ENCODE results near the gene FRMD4A. TPM values are rescaled to one million over a fixed set of nuclear protein-coding genes. Genes with fewer than 3 reads are reported as not detected.

FRMD4A gene
- total RNA-seq, 1 experiment from 2014 or later, result 7.1 TPM

- no peaks in the 10 kb centered on the region for H3K9me3 ChIP-seq (ENCODE audit: low read length)
- no peak overlapping the region for H3K27ac ChIP-seq (ENCODE audit: low read length)
- no peak overlapping the region for H3K4me2 ChIP-seq (ENCODE audit: low read length)
- ATAC-seq, result no peak
- CTCF ChIA-PET, result interaction anchor here (0.6 kb wide), 1 partner anchor 298 kb away, joined by 3 read pairs; no protein-coding TSS in a partner anchor
- no peak overlapping the region for H3K4me3 ChIP-seq (ENCODE audit: low read length)
- H4K20me1 ChIP-seq (ENCODE audit: low read length), result no peaks in the 10 kb centered on the region
- DNase-seq, result no peak
- no peak overlapping the region for H3K9ac ChIP-seq (ENCODE audit: low read length)
- intact Hi-C loops (cut with micrococcal nuclease), result no loop called here
- H3K36me3 ChIP-seq (ENCODE audit: low read depth, low read length), result no peaks in the 10 kb centered on the region
- no peaks in the 10 kb centered on the region for H3F3A ChIP-seq (ENCODE audit: low read length, unreplicated experiment)
- no peak overlapping the region for H2AFZ ChIP-seq (ENCODE audit: low read length)
- BruUV-seq (replicated peaks), result no TSS peak
- no peaks in the 10 kb centered on the region for H3K79me2 ChIP-seq (ENCODE audit: low read length)
- H3K9me2 ChIP-seq (replicated peaks; ENCODE audit: low read length), result no peaks in the 10 kb centered on the region
- H3K4me1 ChIP-seq (ENCODE audit: insufficient read depth, low read length), result no peaks in the 10 kb centered on the region
- TF ChIP-seq EZH2 (IDR thresholded peaks at IDR 0.05; ENCODE audit: low read length, unreplicated experiment) (no peak), EZH2phosphoT487 (IDR thresholded peaks at IDR 0.05; ENCODE audit: borderline replicate concordance, low read length) (no peak), CTCF (conservative IDR thresholded peaks at IDR 0.05; ENCODE audit: low read depth, low read length) (no peak)
- POLR2A ChIA-PET (ENCODE audit: unreplicated experiment), result no interaction called here
- H3K27me3 ChIP-seq (ENCODE audit: low read length), result no peaks in the 10 kb centered on the region
Measured at GRCh38 chr10:13795653-13796555, 534.8 kb downstream of the FRMD4A start.

DNA sequence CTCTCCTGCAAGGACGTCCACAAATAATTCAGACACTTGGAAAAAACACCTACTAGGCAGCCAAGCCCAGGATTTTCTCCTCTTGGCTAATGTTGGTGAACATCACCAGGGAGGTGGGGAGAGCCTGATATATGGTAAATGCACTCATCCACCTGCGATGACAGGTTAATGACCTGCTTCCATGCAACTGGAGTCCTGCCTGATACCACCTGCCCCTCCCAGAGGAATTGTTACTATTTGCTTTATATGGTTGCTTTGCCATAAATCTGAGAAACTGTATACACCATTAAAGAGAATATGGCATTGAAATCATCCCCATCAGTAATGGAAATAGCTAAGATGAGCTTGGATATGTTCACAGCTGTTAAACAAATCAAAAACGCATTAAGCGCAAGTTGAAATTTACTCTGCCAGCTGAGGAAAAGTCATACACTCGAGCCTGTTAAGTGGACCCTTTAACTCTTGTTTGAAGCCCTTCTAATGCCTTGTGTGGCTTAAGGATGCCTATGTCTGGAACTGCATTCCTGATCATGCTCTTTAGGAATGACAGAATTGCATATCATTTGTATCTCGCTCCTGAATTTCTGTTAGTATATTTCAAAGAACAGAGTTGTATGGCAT is 535.6 kb downstream of the FRMD4A start:
- Histone ChIP-seq H3K4me1 (ENCODE audit: insufficient read depth, low read length) (no peaks in the 10 kb centered on the region), H3K36me3 (ENCODE audit: low read depth, low read length) (no peaks in the 10 kb centered on the region), H3F3A (ENCODE audit: low read length, unreplicated experiment) (no peaks in the 10 kb centered on the region), H3K4me3 (ENCODE audit: low read length) (no peak overlapping the region), H3K27me3 (ENCODE audit: low read length) (no peaks in the 10 kb centered on the region), H3K9me3 (ENCODE audit: low read length) (no peaks in the 10 kb centered on the region), H3K9me2 (replicated peaks; ENCODE audit: low read length) (no peaks in the 10 kb centered on the region), H3K9ac (ENCODE audit: low read length) (no peak overlapping the region), H4K20me1 (ENCODE audit: low read length) (no peaks in the 10 kb centered on the region), H3K79me2 (ENCODE audit: low read length) (no peaks in the 10 kb centered on the region), H3K4me2 (ENCODE audit: low read length) (no peak overlapping the region), H3K27ac (ENCODE audit: low read length) (no peak overlapping the region), H2AFZ (ENCODE audit: low read length) (no peak overlapping the region)
- intact Hi-C loops (cut with micrococcal nuclease), result no loop called here
- ATAC-seq, result no peak
- TF ChIP-seq EZH2phosphoT487 (IDR thresholded peaks at IDR 0.05; ENCODE audit: borderline replicate concordance, low read length), result no peak
- no peak for TF ChIP-seq EZH2 (IDR thresholded peaks at IDR 0.05; ENCODE audit: low read length, unreplicated experiment)
- no peak for TF ChIP-seq CTCF (conservative IDR thresholded peaks at IDR 0.05; ENCODE audit: low read depth, low read length)
- no TSS peak for BruUV-seq (replicated peaks)
- ChIA-PET CTCF (no interaction called here), POLR2A (ENCODE audit: unreplicated experiment) (no interaction called here)
- DNase-seq, result no peak

GRCh38 chr10:13792006-13792405 is 538.7 kb downstream of the FRMD4A start:
- ChIA-PET CTCF (no interaction called here), POLR2A (ENCODE audit: unreplicated experiment) (no interaction called here)
- DNase-seq (no peak), ATAC-seq (no peak)
- H4K20me1 ChIP-seq (ENCODE audit: low read length), result no peaks in the 10 kb centered on the region
- H2AFZ ChIP-seq (ENCODE audit: low read length), result no peak overlapping the region
- no peak overlapping the region for H3K4me2 ChIP-seq (ENCODE audit: low read length)
- BruUV-seq (replicated peaks), result no TSS peak
- H3K9me2 ChIP-seq (replicated peaks; ENCODE audit: low read length), result no peaks in the 10 kb centered on the region
- peaks cover 7% of the 10 kb centered on the region for H3K4me1 ChIP-seq (ENCODE audit: insufficient read depth, low read length)
- no peaks in the 10 kb centered on the region for H3K27me3 ChIP-seq (ENCODE audit: low read length)
- H3K9ac ChIP-seq (ENCODE audit: low read length), result no peak overlapping the region
- H3K4me3 ChIP-seq (ENCODE audit: low read length), result no peak overlapping the region
- no peaks in the 10 kb centered on the region for H3K36me3 ChIP-seq (ENCODE audit: low read depth, low read length)
- H3K9me3 ChIP-seq (ENCODE audit: low read length), result no peaks in the 10 kb centered on the region
- TF ChIP-seq CTCF (conservative IDR thresholded peaks at IDR 0.05; ENCODE audit: low read depth, low read length) (no peak), EZH2phosphoT487 (IDR thresholded peaks at IDR 0.05; ENCODE audit: borderline replicate concordance, low read length) (no peak), EZH2 (IDR thresholded peaks at IDR 0.05; ENCODE audit: low read length, unreplicated experiment) (no peak)
- H3K79me2 ChIP-seq (ENCODE audit: low read length), result no peaks in the 10 kb centered on the region
- H3K27ac ChIP-seq (ENCODE audit: low read length), result no peak overlapping the region
- no peaks in the 10 kb centered on the region for H3F3A ChIP-seq (ENCODE audit: low read length, unreplicated experiment)
- intact Hi-C loops (cut with micrococcal nuclease), result no loop called here
